Activated CD4-positive, alpha-beta T cell treated with anti-CD3 and anti-CD28 coated beads for 48 hours (primary cell): ENCODE measurements around the gene ZHX3.

Experiments used
- DNase-seq: peaks from one replicate; pipeline ENCODE4 v3.0.0-alpha.2; 2020

The ZHX3 gene

GRCh38 chr20:41219824-41220223, 97.7 kb downstream of the ZHX3 start:
- DNase-seq, result no peak

DNA sequence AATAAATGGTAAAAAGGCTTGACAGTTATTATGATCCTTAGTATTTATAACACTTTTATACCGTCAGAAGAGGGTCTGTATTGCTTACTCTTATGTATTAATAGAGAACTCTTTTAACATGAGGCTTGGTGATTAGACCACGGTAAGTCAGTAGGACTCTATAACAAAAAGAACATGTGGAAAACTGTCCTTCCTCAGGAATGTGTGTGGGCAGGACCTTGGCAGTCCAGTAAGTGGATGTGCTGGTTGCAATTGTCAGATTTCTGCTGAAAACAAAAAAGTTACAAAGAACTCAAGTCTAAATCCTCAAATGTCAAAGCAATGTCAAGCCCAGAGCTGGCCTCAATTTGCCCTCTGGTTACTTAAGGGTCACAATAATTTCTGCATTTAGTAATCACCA, 99.1 kb downstream of the ZHX3 start:
- no peak for DNase-seq

- DNase-seq, result no peak
Measured at GRCh38 chr20:41217422-41217821, 100.1 kb downstream of the ZHX3 start.

DNA sequence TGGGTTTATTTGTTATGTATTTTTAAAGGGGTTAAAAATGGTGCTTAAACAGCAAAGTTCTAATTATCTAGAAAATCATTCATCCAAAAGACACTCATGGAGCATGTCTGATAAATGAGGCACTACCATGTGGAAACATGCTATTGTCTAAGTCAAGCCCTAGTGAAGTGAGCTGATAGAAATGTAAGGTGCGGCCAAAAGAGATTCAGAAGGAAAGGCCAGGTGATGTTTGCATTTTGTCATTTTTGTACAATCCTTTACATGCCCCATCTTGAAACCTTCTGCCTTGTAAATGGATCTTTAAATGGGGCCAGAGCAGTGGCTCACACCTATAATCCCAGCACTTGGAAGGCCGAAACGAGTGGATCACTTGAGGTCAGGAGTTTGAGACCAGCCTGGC, 102.9 kb downstream of the ZHX3 start:
- DNase-seq, result no peak

DNA sequence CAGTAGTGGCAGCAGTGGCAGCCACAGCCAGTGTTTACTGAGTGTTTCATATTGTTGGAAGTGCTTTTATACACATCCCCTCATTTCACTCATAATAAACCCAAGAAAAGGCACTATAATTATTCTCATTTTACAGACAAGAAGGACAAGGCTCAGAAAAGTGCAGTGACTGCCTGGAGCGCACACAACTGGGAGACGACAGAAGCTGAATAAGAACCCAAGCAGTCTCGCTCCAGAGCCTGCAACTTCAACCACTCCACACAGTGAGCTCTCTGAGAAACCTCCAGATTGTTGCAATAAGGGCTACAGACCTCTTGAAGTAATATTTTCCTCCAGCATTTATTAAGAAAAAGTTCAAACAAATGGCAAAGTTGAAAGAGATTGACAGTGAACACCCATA, 103.3 kb downstream of the ZHX3 start:
- no peak for DNase-seq

DNA sequence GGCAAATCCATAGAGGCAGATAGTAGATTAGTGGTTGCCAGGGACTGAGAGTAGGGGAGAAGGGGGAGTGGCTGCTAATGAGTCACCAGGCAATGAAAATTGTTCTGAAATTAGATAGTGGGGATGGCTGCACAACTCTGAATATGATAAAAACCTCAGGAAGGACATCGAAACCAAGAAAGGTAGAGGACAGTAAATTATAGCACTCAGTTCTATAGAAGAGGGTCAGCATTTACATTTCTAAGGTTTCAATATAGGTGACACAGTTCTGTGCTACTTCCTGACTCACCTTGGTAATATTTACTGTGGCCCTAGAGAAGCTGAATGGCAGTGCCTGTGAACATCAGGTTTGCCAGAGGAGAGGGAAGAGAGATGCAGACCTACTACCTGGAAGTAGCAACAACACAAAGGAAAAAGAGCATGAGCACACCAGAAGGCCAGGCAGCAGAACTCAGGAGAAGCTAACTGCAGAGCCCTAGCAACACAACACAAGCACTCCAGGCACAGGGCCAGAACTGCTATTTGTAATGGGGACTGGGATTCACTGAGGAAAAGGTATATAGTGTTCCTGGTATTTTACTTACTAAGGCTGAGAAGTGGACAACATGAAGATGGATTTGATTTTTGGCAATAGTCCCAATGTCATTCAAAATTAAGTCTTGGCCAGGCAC, 104.2 kb downstream of the ZHX3 start:
- no peak for DNase-seq

DNA sequence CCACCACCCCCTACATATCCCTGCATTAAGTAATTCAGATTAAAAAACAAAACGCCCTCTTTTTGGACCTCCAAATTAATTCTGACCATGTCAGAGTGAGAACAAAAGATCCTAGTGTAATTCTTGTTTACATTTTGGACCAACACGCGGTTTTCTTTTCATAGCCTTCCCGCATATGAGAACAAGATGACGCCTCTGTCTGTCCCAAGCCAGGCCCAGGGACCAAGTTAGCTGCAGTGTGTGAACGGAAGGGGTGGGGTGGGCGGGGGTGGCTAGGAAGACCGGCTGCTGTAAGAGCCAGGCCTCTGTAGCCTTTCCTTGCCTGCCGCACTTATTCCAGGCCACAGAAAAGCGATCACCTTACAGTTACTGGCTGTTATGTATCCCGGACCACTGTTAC, 112.2 kb downstream of the ZHX3 start:
- no peak for DNase-seq

DNA sequence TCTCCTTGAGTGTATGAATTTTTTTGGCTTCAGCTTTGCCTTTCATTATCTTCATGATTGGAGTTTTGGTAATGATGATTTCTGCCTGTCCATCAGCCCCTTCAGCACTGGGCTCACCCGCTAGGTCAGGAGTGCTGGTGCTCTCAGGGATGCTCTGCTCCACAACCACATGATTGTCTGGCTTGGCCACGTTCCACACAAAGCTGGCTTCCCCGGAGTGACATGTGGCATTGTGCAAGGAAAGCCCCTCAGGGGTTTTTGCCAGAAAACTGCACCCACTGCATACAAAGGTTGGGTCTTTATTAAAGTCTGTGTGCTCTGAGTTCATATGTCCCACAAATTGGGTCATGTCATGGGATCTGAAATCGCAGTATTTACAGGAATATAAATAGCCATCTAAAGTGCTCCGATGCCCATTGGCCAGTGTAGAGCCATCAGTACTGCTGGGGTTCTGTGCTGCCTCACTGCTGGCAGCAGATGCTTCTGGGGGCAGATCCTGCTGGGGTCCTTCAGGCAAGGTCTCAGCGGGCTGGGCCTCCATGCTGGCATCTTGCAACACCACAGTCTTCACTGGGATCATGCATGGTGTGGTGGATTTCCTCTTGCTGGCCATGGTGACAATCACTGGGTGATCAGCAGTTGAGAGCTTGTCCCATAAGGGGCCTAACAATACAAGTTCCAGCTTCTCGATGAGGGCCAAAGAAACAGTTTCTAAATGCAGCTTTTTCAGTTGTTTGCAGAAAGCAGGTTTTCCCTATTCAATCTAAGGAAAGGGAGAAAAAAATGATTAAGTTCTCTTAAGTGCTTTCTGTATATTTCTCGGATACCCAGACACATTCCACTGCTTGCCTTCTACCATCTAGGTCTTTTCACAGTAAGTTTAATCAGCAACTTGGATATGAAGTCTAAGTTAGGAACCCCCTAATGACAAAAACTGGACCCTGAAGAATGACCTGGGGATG, 112.9 kb downstream of the ZHX3 start:
- no peak for DNase-seq

DNA sequence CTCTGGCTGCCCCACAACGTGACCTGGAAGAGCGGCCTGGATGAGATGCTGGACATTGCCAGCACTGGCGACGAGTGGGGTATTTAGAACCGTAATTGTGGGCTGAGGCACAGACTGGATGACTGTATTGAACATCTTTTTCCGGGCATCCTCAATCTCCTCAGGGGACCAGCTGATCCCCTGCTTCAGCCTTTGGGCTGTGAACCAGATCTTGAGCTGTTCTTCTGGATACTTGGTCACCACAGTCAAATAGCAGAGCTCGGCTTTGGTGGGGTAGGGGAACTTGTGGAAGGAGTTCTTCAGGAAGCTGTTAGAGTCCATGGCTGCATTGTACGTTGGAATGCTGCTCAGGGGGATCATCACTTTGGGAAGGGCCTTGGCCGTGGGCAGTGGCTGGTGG, 113.9 kb downstream of the ZHX3 start:
- DNase-seq, result no peak

- DNase-seq, result no peak
Measured at GRCh38 chr20:41202426-41202825, 115.1 kb downstream of the ZHX3 start.

- no peak for DNase-seq
Measured at GRCh38 chr20:41201760-41202159, 115.8 kb downstream of the ZHX3 start.

DNA sequence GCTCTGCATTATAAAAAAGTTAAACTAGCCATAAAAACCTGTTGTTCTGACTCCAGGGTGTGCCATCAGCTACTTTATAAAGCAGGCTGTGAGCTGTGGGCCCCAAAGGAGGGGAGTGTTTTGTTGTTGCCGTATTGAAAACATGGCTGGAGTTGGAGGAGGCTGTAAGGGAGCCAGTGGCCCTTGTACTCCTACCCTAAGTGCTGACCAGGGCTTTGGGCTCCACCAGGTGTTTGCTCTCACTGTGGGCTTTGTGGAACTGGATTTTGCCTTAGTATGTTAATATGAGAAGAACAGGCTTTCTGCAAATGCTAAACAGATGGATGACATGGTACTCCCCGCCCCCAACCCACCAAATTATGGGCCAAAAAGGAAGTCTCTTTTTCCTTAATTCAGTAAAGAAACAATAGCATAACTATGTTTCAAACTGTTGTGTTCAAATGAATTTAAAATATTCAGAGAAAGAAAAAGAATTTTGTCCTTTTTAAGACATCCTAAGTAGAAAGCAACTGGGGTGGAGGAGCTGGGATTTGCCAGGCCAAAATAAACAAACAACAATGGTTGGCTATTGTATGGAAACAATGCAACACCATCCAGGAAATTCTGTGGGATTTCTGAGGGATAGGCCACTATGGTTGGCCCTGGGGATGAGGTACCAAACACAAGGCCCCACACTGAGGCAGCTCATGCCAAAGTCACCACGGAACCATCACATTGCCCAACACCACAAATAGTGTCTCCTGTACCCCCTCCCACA, 116.9 kb downstream of the ZHX3 start:
- no peak for DNase-seq

DNA sequence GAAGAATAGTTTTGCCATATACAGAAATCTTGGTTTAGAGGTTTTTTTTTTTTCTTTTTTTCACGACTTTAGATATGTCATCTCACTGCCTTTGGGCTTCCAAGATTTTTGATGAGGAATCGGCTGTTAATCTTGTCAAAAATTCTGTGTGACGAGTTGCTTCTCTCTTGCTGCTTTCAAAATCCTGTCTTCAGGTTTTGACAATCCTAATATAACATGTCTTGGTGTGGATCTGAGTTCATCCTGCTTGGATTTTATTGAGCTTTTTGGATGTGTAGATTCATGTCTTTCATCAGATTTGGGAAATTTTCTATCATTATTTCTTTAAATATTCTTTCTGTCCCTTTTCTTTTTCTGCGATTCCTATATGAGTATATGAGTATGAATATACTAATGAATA, 119.1 kb downstream of the ZHX3 start:
- DNase-seq, result no peak

- no peak for DNase-seq
Measured at GRCh38 chr20:41196653-41197225, 120.8 kb downstream of the ZHX3 start.

DNA sequence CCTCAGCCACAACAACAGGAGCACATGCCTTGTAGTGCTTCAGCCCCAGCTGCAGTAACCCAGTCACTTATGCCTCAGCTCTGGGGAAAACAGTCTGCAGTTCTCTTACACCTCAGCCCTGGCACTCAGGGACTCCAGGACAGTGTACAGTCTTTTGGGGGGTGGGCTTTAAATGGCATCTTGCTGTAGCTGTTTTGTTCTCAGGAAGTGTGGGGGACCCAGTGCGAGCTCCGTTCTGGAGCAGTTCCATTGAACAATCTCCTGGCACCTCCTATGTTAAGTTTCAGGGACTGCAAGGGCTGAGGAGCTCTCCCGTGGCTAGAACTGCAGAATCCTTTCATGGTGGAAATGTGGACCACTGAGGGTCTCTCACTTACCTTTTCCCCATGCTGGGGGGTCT, 125.0 kb downstream of the ZHX3 start:
- DNase-seq, result no peak

DNA sequence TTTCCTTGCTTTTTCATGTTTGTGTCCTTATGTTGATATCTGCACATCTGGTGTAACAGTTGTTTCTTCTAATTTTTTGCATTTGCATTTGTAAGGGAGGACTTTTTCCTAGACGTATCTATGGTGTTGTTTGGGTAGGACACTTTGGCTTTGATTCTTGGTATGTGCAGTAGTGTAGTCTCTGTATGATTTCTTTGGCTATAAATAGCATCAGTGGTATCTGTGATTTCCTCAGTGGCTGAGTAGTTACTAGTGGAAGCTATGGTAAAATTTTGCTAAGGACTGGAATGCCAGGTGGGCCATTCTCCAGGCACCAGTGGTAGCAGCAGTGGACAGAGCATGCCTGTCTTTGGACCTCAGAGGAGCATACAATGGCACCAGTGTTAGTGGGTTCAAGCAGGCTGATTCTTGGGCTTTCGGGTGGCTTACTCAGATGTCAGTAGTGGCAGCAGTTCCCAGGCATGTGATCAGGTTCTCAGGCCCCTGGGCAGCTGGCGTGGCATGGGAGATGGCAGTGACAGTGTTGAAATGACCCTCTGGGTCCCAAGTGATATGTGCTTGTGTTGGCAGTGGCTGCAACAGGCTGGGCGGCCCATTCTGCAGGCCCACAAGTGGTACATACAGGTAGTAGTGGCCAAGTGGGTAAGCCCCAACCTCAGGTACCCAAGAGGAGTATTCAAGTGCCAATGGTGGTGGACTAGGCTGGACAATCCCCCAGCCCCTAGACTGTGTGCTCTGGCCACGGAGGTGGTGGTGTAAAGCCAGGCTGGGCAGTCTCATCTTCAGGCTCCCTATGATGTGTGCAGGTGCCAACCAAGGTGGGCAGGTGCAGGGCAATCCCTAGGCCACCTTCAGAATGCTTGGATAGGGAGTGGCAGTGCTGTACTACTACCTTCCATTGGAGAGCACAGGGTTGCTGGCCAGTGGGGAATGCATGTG, 125.7 kb downstream of the ZHX3 start:
- no peak for DNase-seq

GRCh38 chr20:41187668-41188067, 129.9 kb downstream of the ZHX3 start:
- no peak for DNase-seq

DNA sequence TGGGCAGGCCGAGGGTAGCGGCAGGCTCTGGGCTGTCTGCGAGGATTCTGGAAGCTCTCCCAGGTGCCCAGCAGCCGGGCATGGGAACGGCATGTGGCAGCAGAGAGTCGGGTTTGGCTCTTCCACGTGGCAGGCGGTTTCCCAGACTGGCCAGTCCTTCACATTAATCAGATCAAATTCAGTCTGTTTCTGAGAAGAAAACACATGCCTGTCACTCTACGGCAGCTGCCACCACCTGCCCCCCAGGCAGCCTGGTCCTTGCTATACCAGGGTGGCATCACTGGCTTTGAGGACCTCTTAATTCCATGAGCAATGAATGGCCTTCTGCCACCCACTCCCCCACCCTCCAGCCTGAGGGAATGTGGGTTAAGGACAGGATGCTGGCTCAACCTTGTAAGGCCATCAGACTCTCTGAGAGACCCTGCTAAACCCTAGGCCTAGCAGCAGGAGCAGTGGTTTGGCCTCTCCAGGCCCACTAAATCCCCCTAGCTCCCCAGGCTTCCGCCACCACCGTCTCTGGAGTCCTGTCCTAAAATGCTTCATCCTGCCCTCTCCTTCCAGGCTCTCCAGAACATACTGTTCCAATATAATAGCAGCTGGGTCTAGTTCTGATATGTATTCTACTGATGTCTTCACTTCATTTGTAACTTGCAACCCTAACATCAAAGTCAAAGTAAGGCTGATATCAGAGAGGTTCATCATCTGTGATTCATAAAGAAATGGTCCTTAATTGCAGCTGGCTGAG, 132.3 kb downstream of the ZHX3 start:
- no peak for DNase-seq

DNA sequence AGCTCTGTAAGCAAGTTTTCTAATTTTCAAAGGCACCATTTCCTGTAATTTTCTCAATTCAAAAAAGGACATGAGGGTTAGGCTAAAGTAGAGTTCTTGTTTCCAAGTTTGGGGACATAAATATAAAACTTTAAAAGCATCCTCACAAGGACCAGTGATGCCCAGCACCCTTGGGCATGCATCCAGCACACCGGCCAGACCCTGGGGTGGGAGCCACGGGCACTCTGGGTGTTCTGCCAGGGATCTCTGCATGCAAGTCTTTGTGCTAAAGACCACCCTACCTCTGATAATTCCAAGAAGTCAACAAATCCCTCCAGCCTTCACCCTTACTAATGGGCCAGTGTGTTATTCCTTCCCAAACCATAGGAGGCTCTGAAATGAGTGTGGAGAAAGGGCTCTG, 133.7 kb downstream of the ZHX3 start:
- no peak for DNase-seq

- no peak for DNase-seq
Measured at GRCh38 chr20:41183391-41183790, 134.1 kb downstream of the ZHX3 start.
